NT2/D1 (cell line): ENCODE results near the gene RCOR1.

Source experiments
- DNase-seq: peaks from one replicate; pipeline ENCODE4 v3.0.0-alpha.2; 2011; ENCODE audit warnings: low read depth, low spot score
- H3K27me3 ChIP-seq: 2 replicates; pipeline ENCODE4 v1.6.0; 2011; ENCODE audit warnings: mild to moderate bottlenecking; ENCODE audit not compliant: insufficient read length, insufficient read depth
- H3K36me3 ChIP-seq: 2 replicates; pipeline ENCODE4 v1.6.1; 2011; ENCODE audit warnings: mild to moderate bottlenecking, low read length, mixed read lengths; ENCODE audit not compliant: insufficient read depth, insufficient read length
- H3K4me1 ChIP-seq: 2 replicates; pipeline ENCODE4 v1.5.1; 2011; ENCODE audit not compliant: insufficient read depth, insufficient read length
- H3K4me3 ChIP-seq: 2 replicates; pipeline ENCODE4 v1.5.1; 2011; ENCODE audit warnings: low read depth; ENCODE audit not compliant: insufficient read length
- H3K9ac ChIP-seq: 2 replicates; pipeline ENCODE4 v1.6.0; 2011; ENCODE audit warnings: low read depth; ENCODE audit not compliant: insufficient read length
- H3K9me3 ChIP-seq: 2 replicates; pipeline ENCODE4 v1.5.1; 2011; ENCODE audit warnings: mild to moderate bottlenecking, low read length; ENCODE audit not compliant: insufficient read depth
- SUZ12 ChIP-seq: IDR thresholded peaks from 2 replicates; pipeline ENCODE4 v1.6.1; 2011; ENCODE audit not compliant: insufficient read length, insufficient read depth; ENCODE audit errors: extremely low read depth
- YY1 ChIP-seq: IDR thresholded peaks from 2 replicates; pipeline ENCODE4 v1.6.1; 2011; ENCODE audit not compliant: insufficient read length, insufficient read depth
- ZNF274 ChIP-seq: IDR thresholded peaks from 2 replicates; pipeline ENCODE4 v1.6.1; 2011; ENCODE audit warnings: mild to moderate bottlenecking, low read depth, low read length

Gene RCOR1

GRCh38 chr14:102590667-102591099 lies 1.8 kb upstream of the RCOR1 start:
- TF ChIP-seq YY1 = no peak
- no peak for TF ChIP-seq ZNF274
- TF ChIP-seq SUZ12 = no peak
- H3K36me3 ChIP-seq = peaks cover 8% of the 10 kb centered on the region
- H3K9ac ChIP-seq = peak overlapping the region; percentile 77
- H3K4me1 ChIP-seq = peaks cover 8% of the 10 kb centered on the region
- peak overlapping the region; percentile 62 for H3K4me3 ChIP-seq
- DNase-seq = no peak
- H3K9me3 ChIP-seq = no peaks in the 10 kb centered on the region
- no peaks in the 10 kb centered on the region for H3K27me3 ChIP-seq

- peak overlapping the region; percentile 77 for H3K9ac ChIP-seq
- H3K9me3 ChIP-seq = no peaks in the 10 kb centered on the region
- H3K36me3 ChIP-seq = peaks cover 8% of the 10 kb centered on the region
- H3K27me3 ChIP-seq = no peaks in the 10 kb centered on the region
- DNase-seq = no peak
- no peak for TF ChIP-seq YY1
- TF ChIP-seq ZNF274 = no peak
- no peak for TF ChIP-seq SUZ12
- H3K4me3 ChIP-seq = peak overlapping the region; percentile 62
- H3K4me1 ChIP-seq = peaks cover 7% of the 10 kb centered on the region
These were observed 991 bp upstream of the RCOR1 start for GRCh38 chr14:102591372-102591943.

- H3K27me3 ChIP-seq = no peaks in the 10 kb centered on the region
- peaks cover 7% of the 10 kb centered on the region for H3K4me1 ChIP-seq
- peak overlapping the region; percentile 85 for H3K9ac ChIP-seq
- H3K9me3 ChIP-seq = no peaks in the 10 kb centered on the region
- TF ChIP-seq YY1 = no peak
- TF ChIP-seq SUZ12 = no peak
- no peak for TF ChIP-seq ZNF274
- H3K4me3 ChIP-seq = peak overlapping the region; percentile 85
- peaks cover 8% of the 10 kb centered on the region for H3K36me3 ChIP-seq
- DNase-seq = no peak
These were observed 263 bp downstream of the RCOR1 start for GRCh38 chr14:102592763-102593060.

DNA sequence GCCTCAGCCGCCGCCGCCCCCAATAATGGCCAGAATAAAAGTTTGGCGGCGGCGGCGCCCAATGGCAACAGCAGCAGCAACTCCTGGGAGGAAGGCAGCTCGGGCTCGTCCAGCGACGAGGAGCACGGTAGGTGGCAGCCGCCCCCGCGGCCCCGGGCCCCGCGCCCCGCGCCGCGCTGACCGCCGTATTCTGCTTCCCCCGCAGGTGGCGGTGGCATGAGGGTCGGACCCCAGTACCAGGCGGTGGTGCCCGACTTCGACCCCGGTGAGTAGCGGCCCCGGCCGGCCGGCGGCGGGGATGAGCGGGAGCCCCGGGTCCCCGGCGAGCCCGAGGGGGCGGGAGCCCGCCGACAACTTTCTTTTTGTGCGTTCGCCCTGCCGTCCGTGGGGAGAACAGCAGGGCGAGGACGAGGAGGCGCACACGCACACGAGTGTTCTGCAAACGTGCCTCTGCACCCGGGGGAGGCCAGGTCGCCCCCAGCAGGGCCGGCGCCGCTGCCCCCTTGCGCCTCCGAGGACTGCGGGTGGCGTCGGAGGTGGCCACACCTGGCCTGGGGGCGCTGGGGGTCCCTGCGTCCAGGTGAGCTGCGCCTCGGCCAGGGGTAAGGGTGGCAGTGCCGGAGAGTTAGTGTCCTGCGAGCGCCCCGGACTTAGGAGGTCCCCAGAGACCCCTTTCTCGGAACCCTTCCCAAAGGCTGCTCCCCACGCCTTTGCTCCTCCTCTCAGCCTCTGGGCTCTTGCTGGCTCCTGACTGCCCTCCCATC lies 794 bp downstream of the RCOR1 start:
- Histone ChIP-seq H3K27me3 (no peaks in the 10 kb centered on the region), H3K9me3 (no peaks in the 10 kb centered on the region), H3K9ac (peak overlapping the region; percentile 85), H3K4me1 (peaks cover 7% of the 10 kb centered on the region), H3K4me3 (peak overlapping the region; percentile 85), H3K36me3 (peaks cover 8% of the 10 kb centered on the region)
- TF ChIP-seq ZNF274 (no peak), YY1 (no peak), SUZ12 (no peak)
- no peak for DNase-seq

GRCh38 chr14:102593825-102594137 lies 1.3 kb downstream of the RCOR1 start:
- Histone ChIP-seq H3K9me3 (no peaks in the 10 kb centered on the region), H3K4me3 (peak overlapping the region; percentile 85), H3K4me1 (peaks cover 7% of the 10 kb centered on the region), H3K27me3 (no peaks in the 10 kb centered on the region), H3K36me3 (peaks cover 9% of the 10 kb centered on the region), H3K9ac (peak overlapping the region; percentile 85)
- TF ChIP-seq YY1 (no peak), SUZ12 (no peak), ZNF274 (no peak)
- DNase-seq = no peak

DNA sequence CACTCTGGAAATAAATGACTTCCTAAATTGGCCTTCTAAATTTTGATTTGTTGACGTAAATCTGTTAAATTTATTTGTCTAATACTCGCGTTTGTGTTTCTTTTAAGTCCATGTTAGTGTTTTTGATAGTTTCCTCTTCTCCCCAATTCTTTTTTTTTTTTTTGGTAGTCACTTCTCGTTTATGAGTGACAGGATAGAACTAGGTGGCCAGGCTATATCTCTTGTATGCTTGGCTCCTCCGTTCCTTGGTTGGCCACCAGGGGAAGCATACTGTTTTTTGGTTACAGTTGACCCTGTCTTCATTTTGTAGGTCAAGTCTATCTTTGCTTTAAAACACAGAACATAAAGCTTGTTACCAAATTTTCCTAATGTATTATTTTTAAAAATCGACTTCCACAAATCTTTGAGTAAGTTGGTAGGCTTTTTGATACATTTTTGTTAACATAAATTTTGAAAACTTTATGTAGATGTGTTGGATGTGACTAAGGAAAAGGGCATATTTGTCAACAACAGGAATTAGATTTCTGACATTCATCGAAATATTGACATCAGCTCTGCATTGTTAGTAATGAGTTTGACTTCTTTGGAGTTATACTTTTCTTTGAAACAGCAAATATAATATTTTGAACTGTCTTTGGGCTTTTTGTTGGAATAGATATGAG lies 2.2 kb downstream of the RCOR1 start:
- DNase-seq = no peak
- TF ChIP-seq ZNF274 (no peak), YY1 (no peak), SUZ12 (no peak)
- peaks cover 14% of the 10 kb centered on the region for H3K36me3 ChIP-seq
- H3K4me3 ChIP-seq = peak overlapping the region; percentile 85
- peaks cover 7% of the 10 kb centered on the region for H3K4me1 ChIP-seq
- H3K27me3 ChIP-seq = no peaks in the 10 kb centered on the region
- no peaks in the 10 kb centered on the region for H3K9me3 ChIP-seq
- H3K9ac ChIP-seq = peak overlapping the region; percentile 67

- TF ChIP-seq SUZ12 (no peak), ZNF274 (no peak), YY1 (no peak)
- H3K4me1 ChIP-seq = no peaks in the 10 kb centered on the region
These were observed 9.0 kb downstream of the RCOR1 start for GRCh38 chr14:102601378-102601925.

More at GRCh38 chr14:102601378-102601925, 9.0 kb downstream of the RCOR1 start:
- Histone ChIP-seq H3K4me3 (no peak overlapping the region), H3K36me3 (peaks cover 10% of the 10 kb centered on the region), H3K27me3 (no peaks in the 10 kb centered on the region), H3K9me3 (no peaks in the 10 kb centered on the region), H3K9ac (no peak overlapping the region)
- no peak for DNase-seq
